ENCODE measurements around the gene TAF8.

GRCh38 chr6:42095776-42096541 is 45.6 kb downstream of the TAF8 start:
- TF ChIP-seq CTCF (IDR thresholded peaks at IDR 0.05; ENCODE audit: low read length) = no peak; the same call in 1 of the 2 replicates
- TF ChIP-seq EZH2 (IDR thresholded peaks at IDR 0.05; ENCODE audit: borderline replicate concordance, low read length) = no peak

Data from OCI-LY1 (cell line).